ENCODE results near the gene LCP2.

LCP2 gene

GRCh38 chr5:170235876-170236864 lies 61.4 kb downstream of the LCP2 start (continued):
- TF ChIP-seq PRDM2 (tag by site-specific recombination; IDR thresholded peaks at IDR 0.05; ENCODE audit: borderline replicate concordance) (no peak), ZNF654 (tag by site-specific recombination; IDR thresholded peaks at IDR 0.05; ENCODE audit: low read depth) (no peak), ZNF138 (tag by site-specific recombination; IDR thresholded peaks at IDR 0.05; ENCODE audit: borderline replicate concordance) (no peak)

- ChIA-PET CTCF (interaction anchor here (0.6 to 4.1 kb wide), 3 partner anchors 9 to 34 kb away, joined by 3 to 38 read pairs (median 3); no protein-coding TSS in a partner anchor), POLR2A (no interaction called here)
- Histone ChIP-seq H3K4me1 (ENCODE audit: control insufficient read depth, insufficient read depth, low read length) (no peaks in the 10 kb centered on the region), H3K27ac (ENCODE audit: extremely low read depth, low read depth, low read length) (no peak overlapping the region), H3K4me3 (ENCODE audit: low read depth, low read length) (no peak overlapping the region), H3K36me3 (ENCODE audit: control insufficient read depth in 2 of 2, insufficient read depth in 1 of 2, low read length in 2 of 2) (no peaks in the 10 kb centered on the region), H3K9me3 (ENCODE audit: control insufficient read depth, insufficient read depth, low read depth, low read length) (no peaks in the 10 kb centered on the region)
- TF ChIP-seq ZNF48 (tag by site-specific recombination; IDR thresholded peaks at IDR 0.05): no peak
Observed at GRCh38 chr5:170233358-170233892, 64.2 kb downstream of the LCP2 start.

- Histone ChIP-seq H3K9me3 (ENCODE audit: control insufficient read depth, insufficient read depth, low read depth, low read length) (no peaks in the 10 kb centered on the region), H3K4me3 (ENCODE audit: low read depth, low read length) (no peak within 1 kb of the TSS), H3K36me3 (ENCODE audit: control insufficient read depth in 2 of 2, insufficient read depth in 1 of 2, low read length in 2 of 2) (no peaks in the 10 kb centered on the region), H3K27ac (ENCODE audit: extremely low read depth, low read depth, low read length) (no peak within 1 kb of the TSS), H3K4me1 (ENCODE audit: control insufficient read depth, insufficient read depth, low read length) (no peaks in the 10 kb centered on the region)
- CTCF ChIA-PET: interaction anchor here (0.6 kb wide), 1 partner anchor 9 kb away, joined by 3 read pairs; no protein-coding TSS in a partner anchor
- TF ChIP-seq ZNF24 (tag by site-specific recombination; IDR thresholded peaks at IDR 0.05) (no peak), GLIS2 (tag by site-specific recombination; IDR thresholded peaks at IDR 0.05) (no peak), ZNF629 (tag by site-specific recombination; IDR thresholded peaks at IDR 0.05) (no peak), ZNF518A (tag by site-specific recombination; conservative IDR thresholded peaks at IDR 0.05; ENCODE audit: low read depth) (no peak), ZNF214 (tag by site-specific recombination; IDR thresholded peaks at IDR 0.05; ENCODE audit: borderline replicate concordance) (no peak), ZNF335 (tag by site-specific recombination; conservative IDR thresholded peaks at IDR 0.05) (no peak), ZNF211 (tag by site-specific recombination; IDR thresholded peaks at IDR 0.05; ENCODE audit: low read depth) (no peak), ZNF792 (tag by site-specific recombination; IDR thresholded peaks at IDR 0.05) (no peak), ZNF660 (tag by site-specific recombination; IDR thresholded peaks at IDR 0.05) (no peak), ZNF26 (tag by site-specific recombination; IDR thresholded peaks at IDR 0.05) (no peak)
- POLR2A ChIA-PET: no interaction called here
Observed at GRCh38 chr5:170232786-170233185, 64.8 kb downstream of the LCP2 start, which contains the start of gene C5orf58. Gene C5orf58, plus strand, starts transcription at chr5:170232985. Its CDS starts 1,992 bp downstream, at chr5:170234977.
